Measurements from ENCODE around the gene SERPINA4.

Gene SERPINA4

DNA sequence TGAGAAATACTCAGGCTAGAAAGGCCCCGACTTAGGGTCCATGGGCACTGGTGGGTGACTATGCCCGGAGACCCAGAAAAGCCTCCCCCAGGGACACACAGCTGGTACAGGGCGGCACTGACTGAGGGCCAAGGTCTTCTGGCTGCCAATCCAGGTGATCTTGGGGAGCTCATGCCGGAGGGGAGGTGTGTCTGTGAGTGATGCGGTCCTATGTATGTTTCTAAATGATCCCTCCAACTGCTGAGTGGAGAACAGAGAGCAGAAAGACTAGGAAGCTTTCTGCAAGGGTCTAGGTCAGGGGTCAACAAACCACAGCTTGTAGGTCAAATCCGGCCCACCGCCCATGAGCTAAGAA is 391 bp downstream of the SERPINA4 start:
- Histone ChIP-seq H3K9me3 (ENCODE audit: control insufficient read depth, insufficient read depth, low read length) (no peaks in the 10 kb centered on the region), H3K27me3 (ENCODE audit: control insufficient read depth, insufficient read depth, low read length) (no peaks in the 10 kb centered on the region), H3K4me3 (ENCODE audit: low read depth, low read length) (no peak overlapping the region), H3K9ac (ENCODE audit: low read depth, low read length) (no peak overlapping the region), H3K36me3 (ENCODE audit: control insufficient read depth, insufficient read depth, low read length) (no peaks in the 10 kb centered on the region), H3K4me1 (ENCODE audit: control insufficient read depth, insufficient read depth, low read length) (no peaks in the 10 kb centered on the region)

- Histone ChIP-seq H3K4me1 (ENCODE audit: control insufficient read depth, insufficient read depth, low read length) (no peaks in the 10 kb centered on the region), H3K36me3 (ENCODE audit: control insufficient read depth, insufficient read depth, low read length) (no peaks in the 10 kb centered on the region), H3K4me3 (ENCODE audit: low read depth, low read length) (no peak overlapping the region), H3K27me3 (ENCODE audit: control insufficient read depth, insufficient read depth, low read length) (no peaks in the 10 kb centered on the region), H3K9me3 (ENCODE audit: control insufficient read depth, insufficient read depth, low read length) (no peaks in the 10 kb centered on the region), H3K9ac (ENCODE audit: low read depth, low read length) (no peak overlapping the region)
Measured at GRCh38 chr14:94562022-94562421, 780 bp downstream of the SERPINA4 start.

DNA sequence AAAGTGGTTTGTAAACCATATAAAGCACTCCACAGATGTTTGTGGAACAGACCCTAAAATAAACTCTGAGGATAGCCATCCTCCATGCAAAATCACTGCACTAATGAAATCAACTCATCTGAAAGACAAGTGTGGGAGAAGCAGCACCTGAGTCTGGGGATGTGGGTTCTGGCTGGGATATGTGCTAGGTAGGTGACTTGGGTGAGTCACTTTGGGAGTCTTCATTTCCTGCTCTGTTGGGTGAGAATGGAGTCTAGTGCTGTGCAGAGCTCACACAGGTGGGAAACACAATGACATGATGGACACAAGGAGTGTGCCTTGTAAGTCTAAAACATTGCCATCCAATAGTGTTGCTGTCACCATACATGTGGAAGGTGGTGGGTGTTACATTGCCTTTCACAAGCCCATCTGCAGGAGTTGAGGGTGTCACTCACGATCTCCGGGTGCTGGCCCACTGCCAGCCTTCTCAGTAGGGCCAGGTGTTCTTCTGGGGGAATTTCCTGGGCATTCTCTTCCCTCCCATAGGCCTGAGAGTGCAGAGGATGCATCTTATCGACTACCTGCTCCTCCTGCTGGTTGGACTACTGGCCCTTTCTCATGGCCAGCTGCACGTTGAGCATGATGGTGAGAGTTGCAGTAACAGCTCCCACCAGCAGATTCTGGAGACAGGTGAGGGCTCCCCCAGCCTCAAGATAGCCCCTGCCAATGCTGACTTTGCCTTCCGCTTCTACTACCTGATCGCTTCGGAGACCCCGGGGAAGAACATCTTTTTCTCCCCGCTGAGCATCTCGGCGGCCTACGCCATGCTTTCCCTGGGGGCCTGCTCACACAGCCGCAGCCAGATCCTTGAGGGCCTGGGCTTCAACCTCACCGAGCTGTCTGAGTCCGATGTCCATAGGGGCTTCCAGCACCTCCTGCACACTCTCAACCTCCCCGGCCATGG is 2.0 kb downstream of the SERPINA4 start:
- H3K9ac ChIP-seq (ENCODE audit: low read depth, low read length) = no peak overlapping the region
- H3K4me3 ChIP-seq (ENCODE audit: low read depth, low read length) = no peak overlapping the region
- H3K4me1 ChIP-seq (ENCODE audit: control insufficient read depth, insufficient read depth, low read length) = no peaks in the 10 kb centered on the region
- no peaks in the 10 kb centered on the region for H3K9me3 ChIP-seq (ENCODE audit: control insufficient read depth, insufficient read depth, low read length)
- no peaks in the 10 kb centered on the region for H3K36me3 ChIP-seq (ENCODE audit: control insufficient read depth, insufficient read depth, low read length)
- no peaks in the 10 kb centered on the region for H3K27me3 ChIP-seq (ENCODE audit: control insufficient read depth, insufficient read depth, low read length)

DNA sequence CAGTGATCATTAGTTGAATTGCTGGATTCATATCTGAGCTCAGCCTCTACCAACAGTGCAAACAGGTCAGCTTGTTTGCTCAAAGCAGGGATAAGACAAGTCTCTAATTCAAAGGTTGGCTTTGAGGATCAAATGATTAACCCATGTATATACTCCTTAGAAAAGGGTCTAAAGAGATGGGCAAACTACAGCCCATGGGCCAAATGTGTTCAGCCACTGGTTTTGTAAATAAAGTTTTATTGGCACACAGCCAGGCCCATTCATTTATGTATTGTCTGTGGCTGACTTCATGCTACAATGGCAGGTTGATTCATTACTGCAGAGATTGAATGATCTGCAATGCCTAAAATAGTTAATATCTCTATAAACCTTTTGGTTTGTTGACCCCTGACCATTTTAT is 3.1 kb downstream of the SERPINA4 start:
- H3K9ac ChIP-seq (ENCODE audit: low read depth, low read length) = no peak overlapping the region
- no peaks in the 10 kb centered on the region for H3K27me3 ChIP-seq (ENCODE audit: control insufficient read depth, insufficient read depth, low read length)

DNA sequence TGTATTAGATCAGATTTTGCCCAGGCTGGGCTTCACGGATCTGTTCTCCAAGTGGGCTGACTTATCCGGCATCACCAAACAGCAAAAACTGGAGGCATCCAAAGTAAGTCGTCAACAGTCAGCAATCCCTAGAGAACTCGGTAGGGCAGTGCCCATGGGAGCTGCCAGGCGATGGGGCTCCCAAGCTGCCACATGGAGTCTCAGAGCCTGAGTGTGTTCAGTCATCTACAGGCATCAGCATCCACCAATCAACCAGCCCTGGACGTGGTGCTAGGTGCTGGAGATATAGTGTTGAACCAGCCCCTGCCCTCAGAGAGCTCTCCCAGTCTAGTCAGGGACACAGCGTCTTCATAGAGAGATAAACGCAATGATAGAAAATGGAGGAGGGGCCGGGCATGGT is 6.9 kb downstream of the SERPINA4 start:
- Histone ChIP-seq H3K4me1 (ENCODE audit: control insufficient read depth, insufficient read depth, low read length) (no peaks in the 10 kb centered on the region), H3K9ac (ENCODE audit: low read depth, low read length) (no peak overlapping the region), H3K27me3 (ENCODE audit: control insufficient read depth, insufficient read depth, low read length) (no peaks in the 10 kb centered on the region), H3K36me3 (ENCODE audit: control insufficient read depth, insufficient read depth, low read length) (no peaks in the 10 kb centered on the region), H3K9me3 (ENCODE audit: control insufficient read depth, insufficient read depth, low read length) (no peaks in the 10 kb centered on the region), H3K4me3 (ENCODE audit: low read depth, low read length) (no peak overlapping the region)

More for the DNA sequence above, 3.1 kb downstream of the SERPINA4 start:
- no peaks in the 10 kb centered on the region for H3K4me1 ChIP-seq (ENCODE audit: control insufficient read depth, insufficient read depth, low read length)
- H3K36me3 ChIP-seq (ENCODE audit: control insufficient read depth, insufficient read depth, low read length) = no peaks in the 10 kb centered on the region
- no peak overlapping the region for H3K4me3 ChIP-seq (ENCODE audit: low read depth, low read length)
- H3K9me3 ChIP-seq (ENCODE audit: control insufficient read depth, insufficient read depth, low read length) = no peaks in the 10 kb centered on the region

DNA sequence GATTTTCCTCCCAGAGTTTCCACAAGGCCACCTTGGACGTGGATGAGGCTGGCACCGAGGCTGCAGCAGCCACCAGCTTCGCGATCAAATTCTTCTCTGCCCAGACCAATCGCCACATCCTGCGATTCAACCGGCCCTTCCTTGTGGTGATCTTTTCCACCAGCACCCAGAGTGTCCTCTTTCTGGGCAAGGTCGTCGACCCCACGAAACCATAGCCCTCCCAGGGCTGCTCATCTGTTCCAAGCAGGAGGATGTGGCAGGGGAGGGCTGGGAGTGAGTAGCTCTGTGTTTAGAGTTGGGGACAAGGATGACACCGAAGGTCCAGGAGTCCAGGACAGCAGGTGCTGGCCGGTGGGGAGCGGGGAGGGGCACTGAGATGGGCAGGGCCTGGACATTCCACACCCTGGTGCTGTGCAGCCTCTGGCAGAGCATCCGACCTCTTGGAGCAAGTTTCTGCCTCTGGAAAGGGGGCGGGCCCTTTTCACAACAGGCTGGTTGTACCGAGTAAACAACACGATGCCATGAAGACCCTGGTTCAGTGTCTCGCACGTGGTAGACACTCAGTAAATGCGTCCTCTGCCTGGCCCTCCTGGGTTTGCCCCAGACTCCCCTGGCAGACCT is 8.2 kb downstream of the SERPINA4 start:
- no peak overlapping the region for H3K4me3 ChIP-seq (ENCODE audit: low read depth, low read length)
- H3K36me3 ChIP-seq (ENCODE audit: control insufficient read depth, insufficient read depth, low read length) = no peaks in the 10 kb centered on the region
- no peak overlapping the region for H3K9ac ChIP-seq (ENCODE audit: low read depth, low read length)
- no peaks in the 10 kb centered on the region for H3K9me3 ChIP-seq (ENCODE audit: control insufficient read depth, insufficient read depth, low read length)
- no peaks in the 10 kb centered on the region for H3K4me1 ChIP-seq (ENCODE audit: control insufficient read depth, insufficient read depth, low read length)
- no peaks in the 10 kb centered on the region for H3K27me3 ChIP-seq (ENCODE audit: control insufficient read depth, insufficient read depth, low read length)

DNA sequence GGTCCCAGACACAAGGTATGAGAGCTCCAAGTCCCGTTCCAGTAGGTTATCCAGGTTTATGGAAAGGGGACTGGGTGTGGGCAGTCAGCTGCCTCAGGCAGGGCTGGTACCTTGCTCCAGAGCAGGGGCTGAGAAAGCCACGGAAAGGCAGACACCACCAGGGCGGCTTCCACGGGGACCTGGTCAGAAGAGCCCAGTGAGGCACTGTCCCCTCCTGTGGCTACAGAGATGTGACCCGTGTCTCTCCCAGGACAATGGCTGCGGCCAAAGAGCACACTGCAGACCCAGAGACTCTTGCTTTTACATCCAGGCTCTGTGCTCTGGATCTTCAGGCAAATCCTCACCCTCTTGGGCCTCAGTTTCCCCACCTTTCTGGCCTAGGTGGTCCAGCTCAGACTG is 8.8 kb downstream of the SERPINA4 start:
- Histone ChIP-seq H3K9me3 (ENCODE audit: control insufficient read depth, insufficient read depth, low read length) (no peaks in the 10 kb centered on the region), H3K9ac (ENCODE audit: low read depth, low read length) (no peak overlapping the region), H3K27me3 (ENCODE audit: control insufficient read depth, insufficient read depth, low read length) (no peaks in the 10 kb centered on the region), H3K36me3 (ENCODE audit: control insufficient read depth, insufficient read depth, low read length) (no peaks in the 10 kb centered on the region), H3K4me1 (ENCODE audit: control insufficient read depth, insufficient read depth, low read length) (no peaks in the 10 kb centered on the region), H3K4me3 (ENCODE audit: low read depth, low read length) (no peak overlapping the region)

- no peaks in the 10 kb centered on the region for H3K9me3 ChIP-seq (ENCODE audit: control insufficient read depth, insufficient read depth, low read length)
- H3K4me3 ChIP-seq (ENCODE audit: low read depth, low read length) = no peak overlapping the region
- H3K9ac ChIP-seq (ENCODE audit: low read depth, low read length) = no peak overlapping the region
- no peaks in the 10 kb centered on the region for H3K36me3 ChIP-seq (ENCODE audit: control insufficient read depth, insufficient read depth, low read length)
- H3K27me3 ChIP-seq (ENCODE audit: control insufficient read depth, insufficient read depth, low read length) = no peaks in the 10 kb centered on the region
- no peaks in the 10 kb centered on the region for H3K4me1 ChIP-seq (ENCODE audit: control insufficient read depth, insufficient read depth, low read length)
Measured at GRCh38 chr14:94570440-94570839, 9.2 kb downstream of the SERPINA4 start.

- Histone ChIP-seq H3K9me3 (ENCODE audit: control insufficient read depth, insufficient read depth, low read length) (no peaks in the 10 kb centered on the region), H3K9ac (ENCODE audit: low read depth, low read length) (no peak overlapping the region), H3K4me1 (ENCODE audit: control insufficient read depth, insufficient read depth, low read length) (no peaks in the 10 kb centered on the region), H3K36me3 (ENCODE audit: control insufficient read depth, insufficient read depth, low read length) (no peaks in the 10 kb centered on the region), H3K27me3 (ENCODE audit: control insufficient read depth, insufficient read depth, low read length) (no peaks in the 10 kb centered on the region), H3K4me3 (ENCODE audit: low read depth, low read length) (no peak overlapping the region)
Measured at GRCh38 chr14:94571395-94571794, 10.2 kb downstream of the SERPINA4 start.

DNA sequence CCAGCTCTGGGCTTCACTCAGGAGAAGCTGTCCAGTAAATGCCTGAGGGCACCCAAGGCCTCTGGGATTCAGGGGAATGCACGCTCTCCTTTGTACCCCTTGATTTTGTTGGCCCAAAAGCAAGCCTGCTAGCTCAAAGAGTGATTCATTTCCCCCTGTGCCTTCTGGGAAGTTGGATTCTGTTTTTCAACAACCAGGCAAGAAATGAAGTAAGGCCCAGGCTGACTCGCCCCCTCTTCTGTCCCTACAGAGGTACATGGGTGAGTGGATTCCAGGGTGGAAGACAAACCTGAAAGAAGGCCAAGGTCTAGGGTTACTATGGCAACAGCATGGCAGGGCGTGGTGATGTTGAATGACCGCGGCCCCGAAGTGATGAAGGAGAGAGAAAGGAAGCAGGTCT is 10.7 kb downstream of the SERPINA4 start:
- H3K9me3 ChIP-seq (ENCODE audit: control insufficient read depth, insufficient read depth, low read length) = no peaks in the 10 kb centered on the region
- no peaks in the 10 kb centered on the region for H3K36me3 ChIP-seq (ENCODE audit: control insufficient read depth, insufficient read depth, low read length)
- no peaks in the 10 kb centered on the region for H3K4me1 ChIP-seq (ENCODE audit: control insufficient read depth, insufficient read depth, low read length)
- H3K4me3 ChIP-seq (ENCODE audit: low read depth, low read length) = no peak overlapping the region
- no peaks in the 10 kb centered on the region for H3K27me3 ChIP-seq (ENCODE audit: control insufficient read depth, insufficient read depth, low read length)
- no peak overlapping the region for H3K9ac ChIP-seq (ENCODE audit: low read depth, low read length)

- no peaks in the 10 kb centered on the region for H3K27me3 ChIP-seq (ENCODE audit: control insufficient read depth, insufficient read depth, low read length)
- H3K4me3 ChIP-seq (ENCODE audit: low read depth, low read length) = no peak overlapping the region
- H3K4me1 ChIP-seq (ENCODE audit: control insufficient read depth, insufficient read depth, low read length) = no peaks in the 10 kb centered on the region
- H3K36me3 ChIP-seq (ENCODE audit: control insufficient read depth, insufficient read depth, low read length) = no peaks in the 10 kb centered on the region
- H3K9me3 ChIP-seq (ENCODE audit: control insufficient read depth, insufficient read depth, low read length) = no peaks in the 10 kb centered on the region
- no peak overlapping the region for H3K9ac ChIP-seq (ENCODE audit: low read depth, low read length)
Measured at GRCh38 chr14:94572637-94573303, 11.5 kb downstream of the SERPINA4 start.
